HG03457 (cell line): ENCODE data around the gene CACNA1C.

ENCODE experiments used
- ATAC-seq: cut with Tn5 transposase; IDR thresholded peaks from one replicate; pipeline ENCODE4 v1.9.1; 2021; ENCODE audit warnings: moderate number of reproducible peaks; ENCODE audit not compliant: unreplicated experiment

CACNA1C gene

GRCh38 chr12:2535583-2536204 lies 482.9 kb downstream of the CACNA1C start:
- no peak for ATAC-seq

GRCh38 chr12:2536724-2537123 lies 483.9 kb downstream of the CACNA1C start:
- ATAC-seq: no peak

DNA sequence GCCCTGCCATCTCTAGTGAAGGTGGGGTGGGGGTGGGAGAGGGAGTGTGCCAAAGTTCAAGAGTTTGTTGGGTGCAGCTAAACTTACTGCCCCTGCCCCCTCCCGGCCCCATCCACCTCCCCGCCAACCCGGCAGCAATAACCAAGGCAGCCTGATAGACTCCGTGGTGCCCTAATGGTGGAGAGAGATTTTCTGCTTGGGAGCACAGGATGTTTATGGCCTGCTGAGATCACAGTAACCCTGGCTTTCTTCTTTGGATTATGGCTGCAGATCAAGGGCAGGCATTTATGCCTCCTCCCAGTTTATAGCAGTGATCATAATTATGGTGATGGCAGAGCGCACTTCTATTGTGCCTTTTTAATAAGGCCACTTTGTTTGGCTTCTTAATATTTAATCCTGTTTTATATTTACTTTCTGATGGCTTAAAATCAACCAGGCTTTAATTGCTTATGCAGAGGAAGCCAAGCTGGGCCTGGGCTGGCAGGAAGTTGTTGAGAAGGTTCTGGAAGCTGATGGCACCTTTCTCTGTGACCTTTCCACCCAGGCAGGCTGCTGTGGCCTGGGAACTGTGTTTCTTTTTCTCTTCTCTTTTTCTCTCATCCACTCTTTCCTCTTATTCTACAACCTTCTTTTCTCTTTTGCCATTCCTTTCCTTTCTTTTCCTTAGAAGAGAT lies 485.2 kb downstream of the CACNA1C start:
- no peak for ATAC-seq

DNA sequence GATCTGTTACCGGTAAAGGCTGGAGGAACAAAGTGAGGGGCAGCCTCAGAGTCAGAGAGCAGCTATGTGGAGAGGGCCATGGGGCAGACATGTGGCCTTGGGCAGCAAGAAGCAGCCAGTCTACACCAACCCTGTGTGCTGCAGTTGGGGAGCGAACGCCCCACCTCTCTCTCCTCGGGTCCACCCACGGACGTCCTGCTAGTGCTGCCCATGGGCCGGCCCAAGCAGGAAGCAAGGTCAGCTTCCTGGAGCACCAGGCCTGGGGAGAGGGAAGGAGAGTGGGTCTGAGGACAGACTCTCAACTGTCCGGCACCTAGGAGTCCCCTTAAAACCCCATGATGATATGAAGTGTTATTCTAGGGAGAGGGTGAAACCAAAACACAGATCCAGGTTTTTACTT lies 487.2 kb downstream of the CACNA1C start:
- ATAC-seq: no peak

DNA sequence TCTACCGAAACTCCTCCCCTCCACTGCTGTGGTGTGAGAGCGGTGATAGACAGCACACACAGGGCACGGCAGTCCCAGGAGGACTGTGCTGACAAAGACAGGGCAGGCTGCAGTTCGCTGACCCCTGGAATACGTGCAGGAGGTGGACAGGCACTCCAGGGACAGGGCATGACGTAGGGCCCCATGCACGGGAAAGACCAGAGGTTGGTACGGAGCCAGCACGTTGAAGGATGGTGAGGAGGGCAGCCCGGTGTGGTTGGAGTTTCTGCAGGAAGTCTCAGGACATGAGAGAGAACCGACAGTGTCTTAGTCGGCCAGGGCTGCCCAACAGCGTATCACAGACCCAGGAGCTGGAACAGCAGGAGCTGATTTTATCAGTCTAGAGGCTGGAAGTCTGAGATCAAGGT lies 487.8 kb downstream of the CACNA1C start:
- no peak for ATAC-seq

DNA sequence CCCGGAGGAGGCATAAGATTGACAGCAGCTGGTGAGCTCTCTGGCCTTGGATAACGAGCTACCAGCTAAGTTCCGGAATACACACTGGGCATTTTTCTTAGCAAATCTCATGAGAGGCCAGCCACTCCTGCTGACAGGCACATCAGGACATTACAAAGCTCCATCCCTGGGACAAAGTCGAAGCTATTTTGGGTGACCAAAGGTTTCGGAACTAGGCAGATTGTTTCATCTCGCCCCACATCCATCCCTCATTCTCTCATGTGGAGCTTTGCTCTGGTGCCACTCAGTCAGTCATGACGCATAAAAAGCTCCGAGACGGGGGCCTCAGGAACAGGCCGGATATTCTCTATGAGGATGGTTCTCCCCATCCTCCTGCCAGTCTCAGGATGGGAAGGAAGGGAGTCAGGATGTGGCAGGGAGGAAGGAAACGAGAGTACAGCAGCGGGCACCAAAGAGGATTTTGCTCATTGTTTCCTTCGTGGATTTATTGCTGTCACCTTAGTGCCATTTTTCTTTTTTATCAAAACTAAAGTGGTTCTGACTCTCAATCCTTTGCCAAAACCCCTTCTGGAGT lies 488.9 kb downstream of the CACNA1C start:
- ATAC-seq: no peak

DNA sequence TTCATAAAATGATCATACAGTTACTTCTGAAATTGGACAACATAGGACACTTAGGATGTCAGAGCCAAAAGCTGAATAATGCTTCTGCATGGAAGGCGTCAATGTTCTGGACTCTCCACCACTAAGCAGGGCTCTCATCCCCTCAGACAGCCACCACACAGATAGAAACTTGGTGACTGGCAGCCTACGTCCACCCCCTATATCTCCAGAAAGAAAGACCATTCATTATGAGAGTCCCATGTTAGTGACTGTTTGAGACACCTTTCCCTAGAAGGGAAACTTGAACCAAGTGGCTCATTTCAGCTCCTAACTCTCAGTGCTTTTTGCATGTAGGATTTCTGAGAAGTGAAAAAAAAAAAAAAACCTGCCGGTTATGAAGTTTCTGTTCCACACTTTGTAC lies 491.0 kb downstream of the CACNA1C start:
- ATAC-seq: no peak

DNA sequence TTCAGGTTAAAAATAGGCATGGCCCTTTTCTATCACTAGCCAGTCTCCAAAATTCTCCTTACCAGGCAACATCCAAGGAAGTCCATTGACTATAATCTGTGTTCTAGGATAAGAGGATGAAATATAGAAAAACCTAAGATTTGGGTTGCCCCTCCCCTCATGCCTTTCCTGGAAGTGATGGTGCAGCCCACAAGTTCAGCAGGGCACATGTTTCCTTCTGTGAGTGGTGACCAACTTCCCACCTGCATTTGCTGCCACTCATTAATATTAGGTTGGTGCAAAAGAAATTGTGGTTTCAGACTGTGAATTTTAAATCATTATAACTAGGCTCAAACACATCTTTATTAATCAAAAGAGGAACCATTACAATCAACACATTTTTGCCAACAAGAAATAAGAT lies 491.4 kb downstream of the CACNA1C start:
- ATAC-seq: no peak

DNA sequence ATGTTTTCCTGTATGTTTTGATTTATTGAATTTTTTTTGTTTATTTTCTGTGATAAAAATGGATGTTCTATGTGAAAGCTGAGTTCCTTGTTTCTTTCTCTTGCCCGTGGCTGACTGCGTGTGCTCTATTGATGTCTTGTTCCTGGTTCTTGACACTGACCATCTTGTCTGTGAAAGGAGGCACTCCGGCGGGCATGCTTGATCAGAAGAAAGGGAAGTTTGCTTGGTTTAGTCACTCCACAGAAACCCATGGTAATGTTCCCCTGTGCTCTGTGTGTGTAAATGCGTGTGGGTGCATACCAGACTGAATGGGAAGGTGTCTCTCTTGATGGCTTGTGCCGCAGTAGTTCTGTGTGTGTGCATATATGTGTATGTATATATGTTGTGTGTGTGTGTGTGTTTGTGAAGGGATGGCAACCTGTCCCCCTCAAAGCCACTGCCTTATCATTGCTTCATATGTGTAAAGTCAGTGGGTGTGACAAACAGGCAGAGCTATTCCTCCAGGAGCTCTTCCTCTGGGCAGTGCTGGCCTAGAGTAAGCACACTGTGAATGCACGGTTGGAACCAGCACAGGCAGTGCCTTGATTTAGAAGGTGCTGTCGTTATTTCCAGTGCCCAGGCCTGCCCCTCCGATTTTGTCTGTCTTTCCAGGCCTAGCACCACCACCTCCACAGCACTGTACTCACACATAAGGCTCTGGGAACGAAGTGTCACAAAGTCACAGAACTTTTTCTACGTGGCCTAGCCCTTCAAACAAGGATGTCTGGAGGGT lies 494.7 kb downstream of the CACNA1C start:
- ATAC-seq: no peak

GRCh38 chr12:2548081-2548480 lies 495.3 kb downstream of the CACNA1C start:
- ATAC-seq: no peak

- no peak for ATAC-seq
These were observed 498.0 kb downstream of the CACNA1C start for GRCh38 chr12:2550561-2551411.

- no peak for ATAC-seq
These were observed 498.7 kb downstream of the CACNA1C start for GRCh38 chr12:2551412-2551900.

GRCh38 chr12:2552000-2552756 lies 499.4 kb downstream of the CACNA1C start:
- no peak for ATAC-seq

DNA sequence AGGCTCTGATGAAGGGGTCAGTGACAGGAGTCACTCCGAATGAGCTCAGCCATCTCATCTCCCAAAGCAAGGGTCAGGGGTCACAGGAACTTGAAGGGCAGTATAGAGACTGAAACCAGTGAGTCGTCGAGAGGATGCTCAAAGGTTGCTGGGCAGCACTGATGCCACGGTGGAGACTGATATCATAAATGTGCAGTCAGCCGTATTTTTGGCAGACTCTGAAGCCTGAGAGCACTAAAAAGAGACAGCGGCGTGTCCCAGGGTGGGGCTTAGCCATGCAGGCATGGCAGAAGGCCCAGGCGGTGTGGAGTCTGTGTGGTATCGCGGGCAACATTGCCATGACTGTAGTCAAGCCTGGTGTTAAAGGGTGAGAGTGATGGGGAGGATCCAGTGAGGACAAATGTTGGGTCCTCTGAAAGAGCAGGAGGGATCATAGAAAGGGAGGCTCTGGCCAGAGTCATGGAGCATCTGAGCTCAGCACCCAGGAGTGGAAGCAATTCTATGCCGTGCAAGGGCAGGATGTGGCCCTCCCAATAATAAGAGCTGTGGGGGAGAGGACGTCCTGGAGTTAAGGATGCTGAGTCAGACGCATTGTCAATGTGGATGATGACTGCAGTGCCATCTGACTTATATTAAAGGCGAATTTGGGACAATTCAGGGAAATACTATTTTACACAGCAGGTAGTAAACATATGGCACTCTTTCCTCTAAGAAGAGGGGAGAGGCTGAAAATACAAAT lies 500.8 kb downstream of the CACNA1C start:
- ATAC-seq: no peak

DNA sequence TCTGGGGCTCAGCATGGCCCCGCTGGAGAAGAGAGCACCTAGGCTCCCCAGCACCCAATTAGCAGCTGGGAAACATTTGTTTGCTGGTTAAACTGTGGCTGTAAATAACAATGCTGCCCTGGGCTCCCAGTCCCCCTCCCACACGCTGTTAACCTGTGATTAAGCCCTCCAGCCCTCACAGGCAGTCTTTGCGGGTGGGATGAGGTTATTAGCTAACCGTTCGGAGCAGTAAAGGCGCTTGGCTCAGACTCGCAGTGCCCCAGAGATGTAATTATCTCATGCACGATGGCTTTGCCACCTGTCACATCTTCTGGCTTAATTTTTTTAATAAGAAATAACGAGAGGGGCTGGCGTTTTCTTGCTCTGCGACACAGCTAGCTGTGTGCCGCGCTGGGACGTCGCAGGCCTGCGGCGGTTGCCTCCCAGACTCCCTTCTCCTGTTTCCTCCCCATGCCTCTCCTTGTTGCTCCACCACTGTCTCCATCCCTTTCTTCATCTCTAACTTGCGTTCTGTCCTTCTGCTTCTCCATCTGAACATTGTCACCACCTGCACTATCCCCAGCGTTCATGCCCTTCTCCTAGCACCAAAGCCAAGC lies 502.8 kb downstream of the CACNA1C start:
- ATAC-seq: no peak

GRCh38 chr12:2557597-2557996 lies 504.8 kb downstream of the CACNA1C start:
- no peak for ATAC-seq

- no peak for ATAC-seq
These were observed 507.1 kb downstream of the CACNA1C start for GRCh38 chr12:2559931-2560330.

GRCh38 chr12:2560356-2560755 lies 507.6 kb downstream of the CACNA1C start:
- no peak for ATAC-seq

- ATAC-seq: no peak
These were observed 508.6 kb downstream of the CACNA1C start for GRCh38 chr12:2561367-2561766.
